GM21825 (cell line): ENCODE measurements around the gene TMEM243.
"Not testable (repeated sequence)": the region's sequence is repeated elsewhere in the genome, so short reads cannot be mapped to it uniquely, and the experiment has no call there.

Experiments
- ATAC-seq: cut with Tn5 transposase; IDR thresholded peaks from one replicate; pipeline ENCODE4 v1.9.1; 2021; ENCODE audit warnings: mild to moderate bottlenecking, moderate library complexity; ENCODE audit not compliant: unreplicated experiment

TMEM243 gene, protein sequence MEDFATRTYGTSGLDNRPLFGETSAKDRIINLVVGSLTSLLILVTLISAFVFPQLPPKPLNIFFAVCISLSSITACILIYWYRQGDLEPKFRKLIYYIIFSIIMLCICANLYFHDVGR

DNA sequence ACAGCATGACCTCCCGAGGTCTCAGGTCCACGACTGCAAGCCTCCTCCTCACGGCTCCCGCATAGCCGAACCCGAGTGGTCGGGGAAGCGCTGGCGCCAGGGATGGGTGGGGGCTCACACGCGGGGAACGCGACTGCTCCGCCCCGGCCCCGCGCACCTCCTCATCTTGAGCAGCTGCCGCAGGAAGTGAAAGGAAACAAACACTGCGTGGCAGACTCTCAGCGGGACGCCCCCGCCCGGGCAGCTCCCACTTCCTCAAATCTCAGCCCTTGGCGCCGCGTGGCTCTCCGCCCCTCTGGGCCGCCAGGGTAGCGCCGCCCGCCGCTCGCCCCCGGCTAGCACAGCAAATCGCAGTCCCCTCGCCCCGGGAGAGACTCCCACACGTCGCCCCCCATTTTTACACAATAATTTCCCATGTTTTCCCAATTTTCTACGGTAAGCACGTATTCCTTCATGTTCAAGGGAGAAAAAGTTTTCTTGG lies at the start of gene TMEM243:
Gene TMEM243 (minus strand): TSS at position 188 of the 481 bp plus-strand sequence. CDS start 229 bp downstream, outside the sequence.
- peak; percentile 46 for ATAC-seq

DNA sequence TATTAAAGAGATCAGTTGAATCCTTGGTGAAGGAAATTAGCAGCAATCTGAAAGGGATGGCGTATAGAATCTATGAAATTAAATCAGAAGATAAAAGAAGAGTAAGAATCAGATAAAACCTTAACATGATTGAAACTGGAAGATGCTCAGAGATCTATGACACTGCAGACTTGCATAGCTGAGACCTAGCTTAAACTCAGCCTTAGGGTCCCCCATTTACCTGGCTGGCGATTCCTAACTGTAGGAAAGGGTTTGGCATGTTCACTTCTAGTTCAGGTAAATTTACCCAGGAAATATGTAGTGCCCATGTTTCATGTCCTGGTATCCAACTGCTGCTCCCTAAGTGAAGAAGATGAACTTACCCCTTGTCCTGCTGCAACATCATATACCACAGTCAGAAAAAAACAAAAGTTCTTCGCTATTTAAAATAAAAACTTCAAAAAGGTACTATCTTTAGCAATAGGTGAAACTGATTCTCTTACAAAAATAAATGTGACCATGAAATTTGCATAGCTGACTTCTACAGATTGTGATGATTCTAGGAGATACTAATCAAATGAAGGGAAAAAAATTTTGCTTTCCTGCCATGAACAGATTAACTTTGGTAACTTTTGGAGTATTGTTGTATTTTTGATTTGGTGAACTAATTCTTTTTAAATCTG lies 47.8 kb upstream of the TMEM243 start:
- no peak for ATAC-seq

DNA sequence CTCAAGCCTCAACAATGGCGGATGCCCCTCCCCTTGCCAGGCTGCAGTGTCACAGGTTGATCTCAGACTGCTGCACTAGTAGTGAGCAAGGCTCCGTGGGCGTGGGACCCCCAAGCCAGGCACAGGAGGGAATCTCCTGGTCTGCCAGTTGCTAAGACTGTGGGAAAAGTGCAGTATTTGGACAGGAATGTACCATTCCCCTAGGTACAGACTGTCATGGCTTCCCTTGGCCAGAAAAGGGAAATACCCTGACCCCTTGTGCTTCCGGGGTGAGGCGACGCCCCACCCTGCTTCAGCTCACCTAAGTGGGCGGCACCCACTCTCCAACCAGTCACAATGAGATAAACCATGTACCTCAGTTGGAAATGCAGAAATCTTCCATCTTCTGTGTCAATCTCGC lies 44.0 kb upstream of the TMEM243 start:
- no peak for ATAC-seq

DNA sequence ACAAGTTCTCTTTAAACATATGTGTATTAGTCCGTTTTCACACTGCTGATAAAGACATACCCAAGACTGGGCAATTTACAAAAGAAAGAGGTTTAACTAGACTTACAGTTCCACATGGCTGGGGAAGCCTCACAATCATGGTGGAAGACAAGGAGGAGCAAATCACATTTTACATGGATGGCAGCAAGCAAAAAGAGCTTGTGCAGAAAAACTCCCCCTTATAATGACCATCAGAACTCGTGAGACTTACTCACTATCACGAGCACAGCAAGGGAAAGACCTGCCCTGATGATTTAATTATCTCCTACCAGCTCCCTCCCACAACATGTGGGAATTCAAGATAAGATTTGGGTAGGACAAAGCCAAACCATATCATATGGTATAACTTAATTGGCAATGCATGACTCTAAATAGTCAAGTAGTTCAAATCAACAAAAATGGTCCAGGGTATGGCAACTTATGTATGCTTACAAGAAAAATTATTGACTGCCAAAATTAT lies 34.1 kb upstream of the TMEM243 start:
- ATAC-seq: no peak

DNA sequence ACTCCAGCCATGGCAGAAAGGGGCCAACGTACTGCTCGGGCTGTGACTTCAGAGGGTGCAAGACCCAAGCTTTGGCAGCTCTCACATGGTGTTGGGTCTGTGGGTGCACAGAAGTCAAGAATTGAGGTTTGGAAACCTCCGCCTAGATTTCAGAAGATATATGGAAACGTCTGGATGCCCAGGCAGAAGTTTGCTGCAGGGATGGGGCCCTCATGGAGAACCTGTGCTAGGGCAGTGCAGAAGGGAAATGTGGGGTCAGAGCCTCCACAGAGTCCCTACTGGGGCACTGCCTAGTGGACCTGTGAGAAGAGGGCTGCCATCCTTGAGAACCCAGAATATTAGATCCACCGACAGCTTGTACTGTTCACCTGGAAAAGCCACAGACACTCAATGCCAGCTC lies 26.1 kb upstream of the TMEM243 start:
- not testable (repeated sequence) for ATAC-seq

DNA sequence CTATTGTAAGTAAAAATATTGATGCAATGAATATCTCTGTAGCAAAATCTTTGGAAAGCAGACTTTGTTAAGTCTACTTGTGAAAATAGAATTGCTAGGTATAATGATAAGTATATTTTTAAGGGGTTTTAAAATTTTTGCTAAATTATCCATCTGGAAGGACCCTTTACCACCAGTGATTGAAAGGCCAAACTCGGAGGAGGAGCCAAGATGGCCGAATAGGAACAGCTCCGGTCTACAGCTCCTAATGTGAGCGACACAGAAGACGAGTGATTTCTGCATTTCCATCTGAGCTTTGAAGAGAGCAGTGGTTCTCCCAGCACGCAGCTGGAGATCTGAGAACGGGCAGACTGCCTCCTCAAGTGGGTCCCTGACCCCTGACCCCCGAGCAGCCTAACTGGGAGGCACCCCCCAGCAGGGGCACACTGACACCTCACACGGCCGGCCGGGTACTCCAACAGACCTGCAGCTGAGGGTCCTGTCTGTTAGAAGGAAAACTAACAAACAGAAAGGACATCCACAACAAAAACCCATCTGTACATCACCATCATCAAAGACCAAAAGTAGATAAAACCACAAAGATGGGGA lies 19.0 kb upstream of the TMEM243 start:
- not testable (repeated sequence) for ATAC-seq

DNA sequence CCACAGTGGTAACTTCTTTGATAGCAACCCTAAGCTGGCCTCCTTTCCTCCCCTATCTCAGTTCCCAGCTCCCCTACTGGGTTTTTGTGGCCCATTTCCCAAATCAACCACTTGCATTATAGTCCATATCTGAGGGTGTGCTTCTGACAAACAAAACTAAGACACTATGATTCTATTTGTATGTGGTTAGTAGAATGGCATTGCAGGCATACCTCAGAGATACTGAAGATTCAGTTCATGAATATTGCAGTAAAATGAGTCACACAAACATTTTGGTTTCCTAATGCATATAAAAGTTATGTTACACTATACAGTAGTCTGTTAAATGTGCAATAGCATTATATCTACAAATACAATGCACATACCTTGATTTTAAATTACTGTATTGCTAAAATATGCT lies 15.4 kb upstream of the TMEM243 start:
- ATAC-seq: no peak

DNA sequence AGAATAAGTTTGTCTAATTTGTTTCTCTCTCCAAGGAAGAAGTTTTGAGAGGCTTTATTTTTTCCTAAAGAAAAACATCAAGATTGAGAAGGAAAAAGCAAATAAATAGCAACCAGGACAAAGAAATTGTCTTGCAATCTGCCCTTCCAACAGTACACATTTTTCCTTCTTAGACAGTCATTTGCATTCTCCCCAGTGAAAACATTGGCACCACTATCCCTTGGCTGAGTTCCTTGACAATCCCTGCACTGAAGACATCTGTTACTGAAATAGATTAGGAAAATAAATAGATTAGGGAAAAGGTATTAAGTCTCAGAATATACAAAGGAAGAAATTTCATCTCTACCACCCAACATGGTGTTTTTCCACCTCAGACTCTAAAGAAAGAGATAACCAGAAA lies 12.2 kb upstream of the TMEM243 start:
- no peak for ATAC-seq

DNA sequence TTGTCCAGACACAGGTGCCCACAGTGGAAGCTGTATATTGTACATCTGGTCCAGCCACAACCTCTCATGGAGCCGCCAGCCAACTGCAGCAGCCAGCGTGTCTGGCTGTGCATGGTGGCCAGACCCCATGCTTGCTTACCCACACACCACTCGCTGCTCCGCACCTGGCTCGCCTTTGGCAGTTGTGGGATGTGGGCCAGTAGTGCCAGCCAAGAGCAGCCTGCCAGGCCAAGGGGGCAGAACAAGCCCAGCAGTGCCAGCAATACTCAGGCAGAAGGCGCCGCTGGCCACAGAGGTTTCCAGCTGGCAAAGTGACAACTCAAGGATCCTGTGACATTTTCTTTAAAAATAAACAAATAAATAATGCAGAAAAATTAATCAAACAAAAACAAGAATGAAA lies 11.7 kb upstream of the TMEM243 start:
- ATAC-seq: no peak

DNA sequence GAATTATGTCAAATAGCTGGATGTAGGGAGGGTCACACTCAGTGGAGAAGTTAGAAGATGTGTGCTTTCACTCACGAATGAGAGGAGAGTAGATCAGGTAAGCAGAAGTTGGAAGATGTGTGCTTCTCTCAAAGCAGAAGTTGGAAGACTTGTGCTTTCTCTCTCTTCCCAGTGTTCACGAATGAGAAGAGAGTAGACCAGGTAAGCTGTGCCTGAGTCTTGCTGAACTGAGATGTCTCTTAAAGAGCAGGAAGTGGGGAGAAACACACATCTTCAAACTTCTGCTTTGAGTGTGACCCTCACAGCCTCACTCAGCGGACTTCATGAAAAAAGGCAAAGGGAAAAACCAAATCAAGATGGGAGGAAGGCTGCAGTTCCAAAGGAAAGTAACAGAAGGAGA lies 7.0 kb upstream of the TMEM243 start:
- ATAC-seq: no peak

DNA sequence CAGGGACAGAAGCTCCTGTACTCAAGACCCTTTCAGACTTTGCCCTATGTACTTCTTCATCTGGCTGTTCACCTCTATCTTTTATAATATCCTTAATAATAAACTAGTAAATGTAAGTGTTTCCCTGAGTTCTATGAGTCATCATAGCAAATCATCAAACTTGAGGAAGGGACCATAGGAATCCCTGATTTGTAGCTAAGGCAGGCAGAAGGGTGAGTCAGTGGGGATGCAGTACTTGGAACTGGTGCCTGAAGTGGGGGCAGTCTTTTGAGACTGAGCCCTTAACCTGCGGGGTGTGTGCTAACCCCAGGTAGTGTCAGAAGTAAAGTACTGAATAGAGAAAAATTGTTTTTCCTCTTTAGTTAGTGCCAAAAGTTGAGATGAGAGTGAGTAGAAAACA lies 6.2 kb upstream of the TMEM243 start:
- ATAC-seq: no peak

DNA sequence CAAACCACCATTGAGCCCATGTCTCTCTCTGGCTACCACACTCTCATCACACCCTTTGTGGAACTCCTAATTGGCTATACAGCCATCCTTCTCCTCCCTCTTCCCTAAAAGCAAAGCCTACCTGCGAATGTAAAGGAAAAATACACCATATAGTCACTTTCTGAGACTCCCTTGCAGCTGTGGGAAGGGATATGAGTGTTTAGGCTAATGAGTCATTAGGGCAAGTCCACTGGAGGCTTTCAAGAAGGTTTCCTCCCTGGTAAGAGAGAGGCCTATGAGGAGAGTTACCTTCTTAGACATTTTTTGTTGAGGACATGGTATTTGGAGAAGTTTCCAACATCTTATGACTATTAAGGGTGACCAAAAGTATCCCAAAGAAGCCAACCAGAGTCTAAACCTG lies 4.1 kb upstream of the TMEM243 start:
- ATAC-seq: no peak

DNA sequence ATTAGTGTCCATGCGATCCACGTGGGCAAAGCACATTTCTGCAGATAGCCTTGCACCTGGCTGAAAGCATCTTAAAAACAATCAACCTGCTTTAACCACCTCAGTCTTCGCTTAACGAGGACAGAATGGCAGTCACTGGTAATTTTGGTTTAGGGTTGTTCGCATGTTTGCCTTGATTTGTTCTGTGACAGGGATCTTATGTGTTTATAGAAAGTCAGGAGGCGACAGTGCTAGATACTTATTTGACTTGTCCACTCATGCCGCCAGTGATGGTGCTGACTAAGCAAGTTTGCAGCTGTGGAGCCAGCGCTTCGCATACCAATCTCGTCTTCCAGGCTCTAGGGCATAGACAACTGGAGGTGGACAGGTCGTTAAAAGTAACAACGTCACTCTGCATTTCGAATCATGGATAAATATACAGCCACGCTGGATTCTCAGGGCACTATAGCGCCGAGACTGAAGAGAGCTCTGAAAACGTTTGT lies 1.2 kb upstream of the TMEM243 start:
- no peak for ATAC-seq

DNA sequence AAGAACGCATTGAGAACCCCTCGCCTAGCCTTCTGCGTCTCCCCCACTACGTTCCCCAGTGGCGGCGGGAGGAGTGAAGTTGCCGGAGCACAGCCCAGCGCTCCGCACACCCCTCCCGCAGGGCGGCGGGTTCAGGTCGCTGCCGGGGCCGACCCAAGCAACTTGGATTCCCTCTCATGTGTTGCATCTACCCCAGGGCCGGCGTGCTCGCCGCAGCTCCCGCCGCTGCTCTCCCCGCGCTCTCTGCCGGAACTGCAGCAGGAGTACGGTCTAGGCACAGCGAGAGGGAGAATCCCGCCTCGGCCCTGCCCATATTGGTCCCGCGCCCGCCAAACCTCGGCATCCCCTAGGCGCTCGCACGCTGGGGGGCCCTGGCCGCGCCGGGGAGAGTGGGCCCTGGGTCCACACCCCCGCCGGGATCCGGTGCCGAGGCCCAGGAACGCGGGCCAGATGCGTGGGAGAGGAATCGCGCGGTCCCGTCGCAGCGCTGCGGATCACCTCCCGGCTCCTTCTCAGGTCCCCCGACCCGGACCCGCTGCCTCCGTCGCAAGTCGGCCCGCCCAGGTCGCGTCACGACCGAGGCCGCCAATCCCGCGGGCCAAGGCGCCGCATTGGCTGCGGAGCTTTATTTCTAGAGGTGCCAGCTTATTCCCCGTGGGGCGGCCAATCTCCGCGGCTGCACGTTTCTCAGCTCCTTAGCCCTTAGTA lies 648 bp upstream of the TMEM243 start:
- ATAC-seq: peak; percentile 30

DNA sequence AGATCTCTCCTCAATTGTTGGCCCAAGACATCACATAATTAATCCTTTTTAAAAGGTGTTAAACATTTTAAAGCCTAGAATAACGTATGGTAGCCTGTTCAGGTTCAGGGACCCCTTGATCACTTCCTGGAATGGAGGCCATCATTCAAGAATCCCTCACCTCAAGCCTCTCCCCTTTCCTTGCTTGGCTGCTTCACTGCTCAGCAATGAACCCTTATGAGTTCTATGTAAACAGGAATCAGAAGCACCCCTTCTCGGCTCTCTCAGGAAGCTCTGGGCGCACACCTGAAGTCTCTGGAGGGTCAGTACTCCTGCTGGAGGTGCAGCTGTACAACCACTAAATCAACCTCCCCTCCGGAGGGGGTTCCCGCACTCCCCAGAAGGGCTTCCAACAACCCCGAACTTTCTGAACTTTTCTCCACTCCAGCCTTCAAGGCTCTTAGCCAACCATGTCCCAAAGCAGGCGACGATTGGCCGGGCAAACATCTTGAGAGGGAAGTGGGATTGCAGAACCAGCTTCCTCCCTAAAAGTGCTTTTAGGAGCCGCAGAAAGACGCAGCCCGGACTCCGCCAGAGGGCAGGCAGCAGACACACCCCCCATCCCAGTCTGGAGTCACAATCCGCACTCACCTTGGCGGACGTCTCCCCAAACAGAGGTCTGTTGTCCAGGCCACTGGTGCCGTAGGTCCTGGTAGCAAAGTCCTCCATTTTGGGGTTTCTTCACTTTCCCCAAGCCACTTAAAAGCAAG lies 562 bp downstream of the TMEM243 start:
- ATAC-seq: peak; percentile 17

DNA sequence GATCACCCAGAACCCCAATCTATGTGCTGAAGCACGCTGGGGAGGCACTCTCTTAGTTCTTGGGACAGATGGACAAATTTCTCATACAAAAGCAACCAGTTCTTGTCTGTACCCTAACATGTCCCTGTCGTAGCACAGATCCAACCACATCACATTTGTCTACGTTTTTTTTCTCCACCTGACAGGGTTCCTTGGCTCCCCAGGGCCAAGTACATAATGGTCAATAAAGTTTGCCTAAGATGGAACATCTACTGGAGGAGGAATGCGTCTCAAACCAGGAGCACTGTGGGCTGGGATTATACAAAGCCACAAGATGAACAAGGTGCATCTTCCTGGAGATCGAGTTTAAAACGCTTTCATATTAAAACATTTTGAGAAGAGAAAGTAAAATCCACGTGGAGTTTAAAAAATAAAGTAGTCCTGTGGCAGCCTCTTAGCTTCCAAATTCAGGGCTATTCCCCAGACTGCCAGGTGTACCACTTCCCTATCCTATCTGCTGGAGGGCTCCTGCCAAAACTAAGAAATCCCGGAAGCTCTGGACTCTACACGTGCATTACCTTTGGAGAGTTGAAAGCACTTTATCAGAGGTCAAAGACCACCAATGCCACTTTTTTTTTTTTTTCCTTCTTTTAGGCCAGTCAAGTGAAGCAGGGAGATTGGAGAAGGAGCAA lies 1.4 kb downstream of the TMEM243 start:
- ATAC-seq: no peak

DNA sequence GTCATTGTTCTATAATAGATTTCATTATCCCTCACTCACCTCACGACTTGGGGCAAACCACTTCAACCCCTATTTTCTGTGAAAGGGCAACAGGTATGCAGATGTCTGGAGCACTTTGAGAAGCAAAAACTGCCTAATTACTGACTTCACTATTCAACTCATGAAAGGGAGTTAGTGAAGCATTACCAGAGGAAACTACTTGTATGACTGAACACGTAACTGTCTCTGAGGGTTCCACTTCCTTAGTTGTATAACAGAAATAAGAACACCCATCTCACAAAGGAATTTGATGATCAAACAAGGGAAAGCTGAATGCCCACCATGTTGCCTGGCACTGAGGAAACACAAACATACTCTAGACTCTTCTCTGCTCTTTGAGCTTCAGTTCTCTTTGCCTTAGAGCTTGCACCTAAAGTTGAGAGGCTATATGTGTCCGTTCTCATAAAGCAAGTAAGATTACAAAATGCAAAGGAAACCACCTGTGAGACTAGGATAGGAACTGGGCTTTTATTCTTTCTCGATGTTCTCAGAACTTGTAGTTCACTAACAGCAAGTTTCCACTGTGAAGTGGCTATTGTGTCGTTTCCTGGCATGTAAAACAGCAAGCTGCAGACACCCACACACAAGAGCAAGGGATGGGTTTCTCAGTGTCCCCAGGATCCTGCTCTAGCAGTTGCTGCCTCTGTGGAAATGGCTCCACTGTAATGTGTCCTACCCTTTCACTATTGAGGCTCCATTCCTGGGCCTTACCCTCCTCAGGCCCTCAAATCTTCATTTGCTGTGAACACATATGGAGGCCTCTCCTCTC lies 2.6 kb downstream of the TMEM243 start:
- peak; percentile 50 for ATAC-seq

DNA sequence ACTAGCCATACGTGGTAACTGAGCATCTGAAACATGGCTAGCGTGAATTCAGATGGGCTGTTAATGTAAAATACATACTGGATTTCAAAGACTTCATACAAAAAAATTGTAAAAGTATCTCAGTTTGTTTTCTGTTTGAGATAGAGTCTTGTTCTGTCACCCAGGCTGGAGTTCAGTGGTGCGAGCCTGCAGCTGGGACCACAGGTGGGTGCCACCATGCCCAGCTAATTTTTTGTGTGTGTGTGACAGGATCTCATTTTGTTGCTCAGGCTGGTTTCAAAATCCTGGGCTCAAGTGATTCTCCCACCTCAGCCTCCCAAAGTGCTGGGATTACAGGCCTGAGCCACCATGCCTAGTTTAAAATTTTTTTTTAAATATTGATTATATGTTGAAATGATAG lies 4.5 kb downstream of the TMEM243 start:
- no peak for ATAC-seq

DNA sequence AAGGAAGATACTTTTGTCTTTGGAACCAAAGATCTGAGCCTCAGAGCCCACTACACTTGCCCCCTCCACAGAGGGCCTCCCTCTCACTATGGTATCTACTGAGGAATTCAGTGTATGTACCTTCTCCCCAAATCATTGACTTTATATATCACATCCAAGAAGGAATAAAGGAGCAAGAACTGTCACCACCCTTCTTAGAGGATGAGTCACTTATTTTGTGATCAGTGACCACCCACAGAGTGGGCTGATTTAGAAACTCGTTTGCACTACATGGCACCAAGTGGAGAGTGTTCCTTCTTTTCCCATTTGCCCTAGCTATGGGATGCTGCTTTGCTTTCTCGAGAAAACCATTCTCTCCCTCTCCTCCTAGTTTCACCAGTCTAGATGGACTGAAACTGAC lies 5.7 kb downstream of the TMEM243 start:
- no peak for ATAC-seq
